BE2C (cell line): ENCODE data around the gene SCGN.

Experiments
- DNase-seq: peaks from one replicate; pipeline ENCODE4 v3.0.0-alpha.2; 2020
- H3K27me3 ChIP-seq: fragments of 250-450 bp; sonication (Bioruptor Pico); 2 replicates; pipeline ENCODE4 v1.5.1; 2020; ENCODE audit warnings: mild to moderate bottlenecking
- H3K36me3 ChIP-seq: fragments of 250-450 bp; sonication (Bioruptor Pico); 2 replicates; pipeline ENCODE4 v1.5.1; 2020; ENCODE audit warnings: mild to moderate bottlenecking
- H3K4me1 ChIP-seq: fragments of 250-450 bp; sonication (Bioruptor Pico); 2 replicates; pipeline ENCODE4 v1.5.1; 2020
- H3K4me3 ChIP-seq: 2 replicates; pipeline ENCODE4 v1.5.1; 2011; ENCODE audit warnings: low read depth, low read length
- H3K9me3 ChIP-seq: fragments of 250-450 bp; sonication (Bioruptor Pico); 2 replicates; pipeline ENCODE4 v1.5.1; 2020
- CTCF ChIP-seq: IDR thresholded peaks from 2 replicates; pipeline ENCODE4 v1.5.1; 2012; ENCODE audit warnings: mild to moderate bottlenecking, low read depth, low read length

Gene SCGN

GRCh38 chr6:25635886-25636317 lies 16.1 kb upstream of the SCGN start:
- no peaks in the 10 kb centered on the region for H3K9me3 ChIP-seq
- H3K27me3 ChIP-seq, result no peaks in the 10 kb centered on the region
- no peaks in the 10 kb centered on the region for H3K36me3 ChIP-seq
- no peak overlapping the region for H3K4me3 ChIP-seq
- peaks cover 17% of the 10 kb centered on the region for H3K4me1 ChIP-seq
- no peak for TF ChIP-seq CTCF
- DNase-seq, result no peak

GRCh38 chr6:25637211-25637610 lies 14.8 kb upstream of the SCGN start:
- Histone ChIP-seq H3K9me3 (no peaks in the 10 kb centered on the region), H3K4me1 (peaks cover 17% of the 10 kb centered on the region), H3K4me3 (no peak overlapping the region), H3K27me3 (no peaks in the 10 kb centered on the region), H3K36me3 (no peaks in the 10 kb centered on the region)
- no peak for TF ChIP-seq CTCF
- DNase-seq, result no peak

- no peak for TF ChIP-seq CTCF
- peaks cover 17% of the 10 kb centered on the region for H3K4me1 ChIP-seq
- no peaks in the 10 kb centered on the region for H3K36me3 ChIP-seq
- H3K27me3 ChIP-seq, result no peaks in the 10 kb centered on the region
- no peak overlapping the region for H3K4me3 ChIP-seq
- peak; percentile 40 for DNase-seq
- no peaks in the 10 kb centered on the region for H3K9me3 ChIP-seq
These were observed 14.0 kb upstream of the SCGN start for GRCh38 chr6:25637960-25638434.

GRCh38 chr6:25639653-25640052 lies 12.4 kb upstream of the SCGN start:
- Histone ChIP-seq H3K4me1 (peaks cover 19% of the 10 kb centered on the region), H3K36me3 (no peaks in the 10 kb centered on the region), H3K27me3 (no peaks in the 10 kb centered on the region), H3K4me3 (no peak overlapping the region), H3K9me3 (no peaks in the 10 kb centered on the region)
- TF ChIP-seq CTCF, result no peak
- no peak for DNase-seq

- Histone ChIP-seq H3K4me3 (no peak overlapping the region), H3K27me3 (no peaks in the 10 kb centered on the region), H3K36me3 (no peaks in the 10 kb centered on the region), H3K4me1 (peaks cover 16% of the 10 kb centered on the region), H3K9me3 (no peaks in the 10 kb centered on the region)
- no peak for TF ChIP-seq CTCF
- DNase-seq, result no peak
These were observed 11.6 kb upstream of the SCGN start for GRCh38 chr6:25640446-25640845.

- Histone ChIP-seq H3K4me1 (peaks cover 12% of the 10 kb centered on the region), H3K27me3 (no peaks in the 10 kb centered on the region), H3K4me3 (no peak overlapping the region), H3K36me3 (no peaks in the 10 kb centered on the region), H3K9me3 (no peaks in the 10 kb centered on the region)
- TF ChIP-seq CTCF, result no peak
- no peak for DNase-seq
These were observed 11.1 kb upstream of the SCGN start for GRCh38 chr6:25640891-25641290.
